NCI-H748 (cell line): Measurements from ENCODE around the gene TREML1.
"Not testable (repeated sequence)": the region's sequence is repeated elsewhere in the genome, so short reads cannot be mapped to it uniquely, and the experiment has no call there.

Source experiments
- DNase-seq: peaks from one replicate; lab custom pipeline; 2025; ENCODE audit not compliant: unreplicated experiment; lab: John Stamatoyannopoulos, UW

TREML1 gene, protein sequence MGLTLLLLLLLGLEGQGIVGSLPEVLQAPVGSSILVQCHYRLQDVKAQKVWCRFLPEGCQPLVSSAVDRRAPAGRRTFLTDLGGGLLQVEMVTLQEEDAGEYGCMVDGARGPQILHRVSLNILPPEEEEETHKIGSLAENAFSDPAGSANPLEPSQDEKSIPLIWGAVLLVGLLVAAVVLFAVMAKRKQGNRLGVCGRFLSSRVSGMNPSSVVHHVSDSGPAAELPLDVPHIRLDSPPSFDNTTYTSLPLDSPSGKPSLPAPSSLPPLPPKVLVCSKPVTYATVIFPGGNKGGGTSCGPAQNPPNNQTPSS

DNA sequence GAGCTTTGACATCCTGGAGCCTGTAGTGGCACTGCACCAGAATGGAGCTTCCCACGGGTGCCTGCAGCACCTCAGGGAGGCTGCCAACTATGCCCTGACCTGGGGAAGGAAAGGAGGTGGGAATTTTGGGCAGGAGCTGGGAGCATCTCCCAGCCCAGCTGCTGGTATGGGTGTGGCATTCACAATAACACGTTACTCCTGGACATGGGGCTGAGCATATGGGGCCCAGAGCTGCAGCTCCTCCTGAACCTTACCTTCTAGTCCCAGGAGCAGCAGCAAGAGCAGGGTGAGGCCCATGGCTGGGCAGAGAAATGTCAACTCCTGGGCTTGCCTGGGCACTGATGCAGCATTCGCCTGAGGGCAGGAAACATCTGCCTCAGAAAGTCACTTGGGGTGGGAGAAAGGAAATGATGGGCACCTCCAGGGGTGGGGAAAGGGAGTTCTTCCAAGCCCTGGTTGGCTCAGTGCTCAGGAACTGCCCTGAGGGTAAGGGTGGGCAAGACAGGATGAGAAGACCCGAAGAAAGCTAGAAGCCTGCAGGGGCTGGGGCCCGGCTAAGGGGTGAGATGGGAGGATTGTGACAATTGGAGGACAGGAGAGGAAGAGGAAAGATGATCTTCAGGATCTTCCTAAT is at the start of gene TREML1:
TSS of gene TREML1 (minus strand) at position 356 of the 634 bp plus-strand sequence. CDS start at position 297, 59 bp downstream.
- DNase-seq = no peak

DNA sequence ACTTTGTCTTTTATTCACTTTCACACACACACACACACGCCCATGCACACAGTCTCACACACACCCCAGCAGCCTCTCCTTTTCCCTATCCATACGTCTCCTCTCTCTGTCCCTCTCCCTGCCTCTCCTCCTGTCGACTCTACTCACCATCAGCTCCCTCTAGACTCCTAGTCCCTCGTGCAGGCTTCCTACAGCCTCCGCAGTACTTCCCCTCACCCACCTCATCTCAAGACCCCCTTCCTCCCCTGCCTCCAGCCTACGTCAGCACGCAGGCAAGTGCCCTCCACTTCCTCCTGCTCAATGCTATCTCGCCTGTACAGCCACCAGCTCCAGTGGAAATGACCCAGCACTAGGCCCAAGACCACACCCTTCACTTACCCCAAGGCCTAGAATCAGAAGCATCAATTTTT is 47.6 kb upstream of the TREML1 start:
- DNase-seq = no peak

DNA sequence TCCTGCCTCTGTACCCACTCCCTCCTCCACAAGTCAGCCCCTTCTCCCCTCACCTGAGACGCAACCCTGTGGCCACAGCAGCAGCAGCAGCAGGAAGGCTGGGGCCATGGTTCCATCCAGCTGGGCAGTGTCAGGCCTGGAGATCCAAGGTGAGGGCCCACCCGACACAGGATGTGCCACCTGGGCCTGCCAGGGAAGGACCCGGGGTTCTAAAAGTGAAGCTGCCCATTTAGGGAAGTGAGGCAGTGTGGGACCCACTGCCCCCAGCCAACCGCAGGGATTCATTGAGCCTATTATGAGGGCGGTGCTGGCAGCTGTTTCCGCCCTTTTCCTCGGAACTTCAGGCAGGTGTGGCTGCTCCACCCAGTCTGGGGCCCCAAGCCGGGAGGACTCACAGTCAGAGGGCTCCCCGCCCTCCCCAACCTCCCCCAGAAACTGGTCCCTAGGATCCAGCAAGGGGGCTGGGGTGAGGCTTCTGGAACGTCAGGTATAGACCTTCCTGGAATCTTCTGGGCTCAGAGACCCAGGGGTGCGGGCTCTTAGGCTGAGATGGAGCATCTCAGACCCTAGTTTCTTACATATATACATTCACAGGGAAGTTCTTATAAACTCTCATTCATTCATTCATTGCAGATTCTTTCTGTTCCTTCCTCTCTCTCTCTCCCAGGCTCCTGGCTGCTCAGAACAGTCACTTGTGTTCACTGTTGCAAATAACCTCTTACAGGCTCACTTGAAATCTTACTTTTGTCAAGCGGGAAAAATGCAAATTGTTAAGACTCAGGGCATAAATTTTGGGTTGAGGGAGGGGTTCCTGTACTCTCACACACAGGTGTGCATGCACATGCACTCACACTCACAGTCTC is 47.0 kb upstream of the TREML1 start, which contains the start of gene TREML2:
TSS of gene TREML2 (minus strand) at position 249 of the 863 bp plus-strand sequence. CDS start at position 108, 141 bp downstream.
- peak; percentile 18 for DNase-seq

DNA sequence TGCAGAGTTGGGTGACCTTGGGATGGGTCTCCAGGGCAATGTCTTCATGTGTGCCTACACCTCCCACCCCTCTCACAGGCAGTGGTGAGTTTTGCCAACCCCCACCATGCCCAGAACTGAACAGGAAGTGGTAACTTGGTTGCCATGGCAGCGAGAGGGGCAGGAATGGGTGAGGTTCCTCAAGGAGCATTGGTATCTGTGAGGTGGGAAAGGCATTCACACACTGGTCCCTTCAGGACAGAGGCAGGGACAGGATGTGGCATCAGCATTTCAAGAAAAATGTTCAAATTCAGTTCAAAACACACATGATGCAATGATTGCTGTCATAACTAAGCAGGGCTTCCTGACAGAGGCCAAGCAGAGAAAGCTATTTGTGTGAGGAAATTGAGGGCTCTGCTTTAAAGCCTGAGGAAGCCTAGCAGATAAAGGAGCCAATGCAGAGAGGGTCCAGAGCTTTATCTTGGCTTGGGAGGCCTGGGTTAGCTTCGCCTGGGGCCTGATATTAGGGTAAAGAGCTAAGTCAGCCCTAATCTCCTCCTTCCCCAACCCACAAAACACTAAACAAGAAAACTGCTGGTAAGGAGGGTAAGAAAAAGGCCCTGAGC is 46.3 kb upstream of the TREML1 start:
- no peak for DNase-seq

DNA sequence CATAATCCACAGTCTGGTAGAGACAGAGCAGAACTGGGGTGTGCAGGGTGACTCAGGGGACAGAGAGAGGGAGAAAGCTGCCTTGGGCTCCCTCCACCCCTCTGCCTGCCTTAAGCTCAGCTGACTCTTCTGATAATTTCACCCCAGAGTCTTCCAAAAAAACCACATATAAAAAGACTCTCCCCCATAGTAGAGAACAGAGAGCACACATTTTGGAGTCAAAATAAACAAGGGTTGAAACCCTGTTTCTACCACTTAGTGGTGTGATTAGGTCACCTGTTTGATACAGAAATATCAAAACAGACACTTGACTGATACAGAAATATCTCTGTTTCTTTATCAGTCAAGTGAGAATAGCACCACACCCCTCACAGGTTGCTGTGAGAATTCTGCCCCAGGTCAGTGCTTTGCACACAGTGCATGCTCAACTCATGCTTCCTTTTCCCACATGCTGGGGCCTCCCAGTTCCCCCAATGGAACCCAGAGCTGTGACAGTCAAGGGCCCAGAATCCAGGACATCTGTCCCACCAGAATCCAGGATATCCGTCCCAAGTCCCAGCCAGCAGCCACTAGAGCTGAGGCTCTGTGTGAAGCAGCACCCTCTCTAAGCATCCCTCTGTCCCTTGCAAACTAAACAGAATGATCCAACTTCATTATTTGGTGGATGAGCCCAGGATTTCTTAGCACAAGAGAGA is 45.6 kb upstream of the TREML1 start:
- no peak for DNase-seq

DNA sequence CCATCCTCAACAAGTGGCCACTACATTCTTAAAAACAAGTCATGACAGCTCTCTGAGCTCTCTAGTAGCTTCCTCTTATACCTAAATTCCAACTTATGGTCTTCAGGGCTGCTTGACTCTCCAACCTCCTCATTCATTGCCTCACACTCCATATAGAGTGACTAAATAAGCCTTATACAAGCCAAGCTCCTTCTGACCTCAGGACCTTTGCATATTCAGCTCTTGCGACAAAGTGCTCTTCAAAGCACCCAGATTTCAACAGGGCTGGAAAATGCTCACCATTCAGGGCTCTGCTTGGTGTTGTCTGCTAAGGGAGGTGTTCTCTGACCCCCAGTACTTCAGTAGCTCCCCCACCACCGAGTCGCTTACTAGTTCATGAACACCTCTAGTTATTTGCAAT is 43.1 kb upstream of the TREML1 start:
- no peak for DNase-seq

DNA sequence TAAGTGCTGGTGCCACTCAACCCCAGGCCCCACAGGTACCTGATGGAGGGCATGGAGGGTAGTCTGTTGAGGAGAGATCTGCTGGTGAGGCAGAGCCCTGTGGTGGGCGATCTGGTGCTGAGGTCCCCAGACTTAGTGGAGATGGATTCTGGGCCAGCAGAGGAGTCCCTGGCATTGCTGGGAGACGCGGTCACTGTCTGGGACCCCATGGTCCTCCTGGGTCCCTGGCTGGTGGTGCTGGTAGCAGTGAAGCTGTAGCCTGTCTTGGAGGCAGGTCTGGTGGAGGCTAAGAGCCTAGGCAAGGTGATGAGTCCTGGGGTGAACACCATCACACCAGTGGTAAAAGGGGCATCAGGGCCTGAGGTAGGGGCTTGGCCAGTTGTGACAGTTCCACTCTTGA is 40.2 kb upstream of the TREML1 start:
- DNase-seq = no peak

DNA sequence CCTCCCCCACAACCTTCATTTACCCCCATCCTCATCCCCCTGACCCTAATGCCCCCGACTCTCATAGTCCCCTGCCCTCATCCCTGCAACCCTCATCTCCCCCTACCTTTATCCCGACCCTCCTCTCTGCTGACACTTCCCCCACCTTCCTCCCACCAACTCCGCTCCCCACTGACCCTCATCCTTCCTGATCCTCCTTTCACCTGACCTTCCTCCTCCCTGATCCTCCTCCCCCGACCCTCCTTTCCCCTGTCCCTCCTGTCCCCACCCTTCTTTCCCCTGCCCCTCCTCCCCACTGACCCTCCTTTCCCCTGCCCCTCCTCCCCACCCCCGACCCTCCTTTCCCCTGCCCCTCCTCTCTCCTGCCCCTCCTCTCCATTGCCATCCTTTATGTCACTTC is 39.7 kb upstream of the TREML1 start:
- no peak for DNase-seq

DNA sequence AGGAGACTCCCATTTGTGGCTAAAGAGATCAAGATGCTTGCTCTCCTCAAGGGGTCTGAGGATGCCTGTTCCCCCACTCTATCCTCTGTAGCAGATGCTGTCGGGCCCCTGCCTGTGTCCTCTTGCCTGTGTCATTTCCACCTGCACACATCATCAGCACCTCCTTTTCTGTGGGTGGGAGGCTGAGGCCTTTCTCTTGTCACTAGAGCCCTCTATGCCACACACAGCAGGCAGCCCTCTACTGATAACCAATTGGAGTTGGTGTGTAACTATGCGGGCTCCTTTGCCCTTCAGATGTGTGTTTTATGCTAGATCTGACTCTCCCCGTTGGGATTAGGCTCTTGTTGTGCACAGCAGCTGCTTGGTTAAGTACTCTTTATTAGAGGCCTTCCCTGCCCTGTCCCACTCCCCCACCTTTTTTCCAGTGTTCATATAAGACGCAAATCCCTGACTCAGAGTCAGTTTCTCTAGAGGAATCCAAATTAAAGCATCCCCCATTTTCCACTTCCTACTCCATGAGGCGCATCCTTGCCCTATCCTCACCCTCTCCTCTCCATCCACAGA is 39.1 kb upstream of the TREML1 start:
- no peak for DNase-seq

DNA sequence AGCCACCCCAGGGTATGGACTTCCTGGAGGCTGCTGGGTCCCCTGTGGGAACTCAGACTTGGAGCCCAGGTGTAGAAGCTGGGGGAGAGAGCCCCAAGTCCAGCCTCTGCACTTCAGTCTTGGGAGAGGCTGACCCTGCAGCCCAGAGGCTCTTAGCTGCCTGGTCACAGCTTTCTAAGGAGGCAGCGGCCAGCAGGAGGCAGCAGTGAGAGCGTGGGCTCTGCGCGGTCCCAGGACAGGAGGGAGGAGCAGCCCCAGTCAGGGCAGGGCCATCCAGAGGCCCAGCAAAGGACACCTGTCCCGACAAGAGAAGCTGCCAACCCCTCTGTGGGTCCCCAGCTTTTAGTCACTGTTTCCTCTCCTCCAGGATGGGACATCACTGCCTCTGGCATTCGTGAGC is 37.4 kb upstream of the TREML1 start:
- DNase-seq = no peak

DNA sequence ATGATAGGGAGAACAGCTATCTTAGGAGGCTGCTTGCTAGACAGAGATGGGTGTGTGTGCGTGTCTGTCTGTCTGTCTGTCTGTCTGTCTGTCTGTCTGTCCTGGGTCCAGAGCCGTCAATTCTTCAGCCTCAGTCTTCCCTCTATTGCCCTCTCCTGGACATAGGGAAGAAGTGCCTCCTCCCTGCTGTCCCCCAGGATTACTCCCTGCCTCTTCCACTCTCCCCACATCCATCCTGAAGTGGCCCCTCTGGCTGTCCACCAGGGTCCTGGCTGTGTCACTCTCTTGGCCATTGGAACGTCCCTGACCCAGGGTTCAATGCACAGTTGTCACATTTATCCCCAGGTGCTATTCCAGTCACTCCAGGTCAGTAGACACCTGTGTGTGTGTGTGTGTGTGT is 36.6 kb upstream of the TREML1 start:
- DNase-seq = no peak

DNA sequence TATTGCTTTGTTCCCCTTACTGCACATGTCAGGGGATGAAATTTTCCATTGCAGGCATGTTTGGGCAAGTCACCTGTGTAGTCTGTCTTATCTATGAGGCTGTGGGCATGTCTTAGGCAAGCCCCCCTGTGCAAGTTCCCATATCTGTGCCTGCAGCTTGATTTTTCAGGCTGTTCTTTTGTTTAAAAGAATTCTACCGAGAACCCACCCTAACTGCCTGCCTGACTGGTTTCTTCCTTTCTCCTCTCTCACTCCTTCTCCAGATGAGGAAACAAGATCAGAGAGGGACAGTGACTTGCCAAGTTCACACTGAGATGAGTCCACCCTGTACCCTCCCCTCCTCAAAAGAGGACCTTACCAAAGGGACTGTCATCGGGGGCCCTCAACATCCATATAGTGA is 35.8 kb upstream of the TREML1 start:
- no peak for DNase-seq

DNA sequence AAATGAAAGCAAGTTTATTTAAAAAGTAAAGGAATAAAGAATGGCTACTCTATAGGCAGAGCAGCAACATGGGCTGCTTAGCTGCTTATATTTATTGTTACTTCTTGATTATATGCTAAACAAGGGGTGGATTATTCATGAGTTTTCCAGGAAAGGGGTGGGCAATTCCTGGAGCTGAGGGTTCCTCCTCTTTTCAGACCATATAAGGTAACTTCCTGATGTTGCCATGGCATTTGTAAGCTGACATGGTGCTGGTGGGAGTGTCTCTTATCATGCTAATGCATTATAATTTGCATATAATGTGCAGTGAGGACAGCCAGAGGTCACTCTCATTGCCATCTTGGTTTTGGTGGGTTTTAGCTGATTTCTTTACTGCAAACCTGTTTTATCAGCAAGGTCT is 34.9 kb upstream of the TREML1 start:
- DNase-seq = not testable (repeated sequence)

DNA sequence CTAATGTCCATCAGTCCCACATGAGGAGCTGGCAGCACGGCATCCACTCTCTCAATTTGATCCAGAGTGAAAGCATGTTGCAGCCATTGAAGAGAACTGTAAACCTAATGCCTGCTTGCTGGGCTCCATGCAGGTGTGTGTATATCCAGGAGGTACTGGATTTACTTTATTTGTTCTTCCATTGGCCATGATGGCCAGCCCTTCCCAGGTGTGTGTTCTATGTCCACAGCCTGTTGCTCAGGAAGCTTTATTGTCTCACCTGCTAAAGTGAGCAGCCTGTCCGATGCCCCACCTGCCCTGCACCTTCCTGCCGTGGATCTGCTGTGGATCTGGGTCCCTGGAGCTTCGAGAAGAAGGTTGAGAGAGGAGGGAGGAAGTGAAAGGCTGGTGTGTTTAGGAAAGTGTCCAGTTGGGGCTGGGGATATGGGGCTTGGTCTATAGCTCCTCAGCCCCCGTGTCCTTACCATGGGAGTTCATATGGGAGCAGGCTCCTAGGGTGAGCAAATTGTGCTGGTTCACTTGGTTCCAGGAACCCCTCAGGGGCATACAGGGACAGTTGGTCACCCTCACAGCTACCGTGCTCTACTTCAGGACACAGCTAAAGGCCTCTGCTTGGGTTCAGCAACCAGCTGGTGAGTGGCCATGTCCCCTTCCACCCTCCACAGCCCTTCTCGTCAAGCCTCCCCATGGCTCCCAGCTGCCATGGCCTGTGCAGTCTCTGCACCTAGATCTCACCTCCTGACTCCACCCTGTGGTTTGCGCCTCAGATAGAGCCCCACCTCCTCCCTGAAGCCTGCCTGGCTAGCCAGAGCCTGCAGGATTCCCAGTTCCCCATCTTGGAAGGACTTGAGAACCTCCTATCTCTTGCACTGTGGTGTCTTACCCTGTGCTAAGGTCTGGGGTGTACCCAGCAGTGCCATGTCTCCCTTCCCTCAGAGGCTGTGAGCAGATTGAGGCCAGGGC is 34.1 kb upstream of the TREML1 start:
- peak; percentile 56 for DNase-seq

DNA sequence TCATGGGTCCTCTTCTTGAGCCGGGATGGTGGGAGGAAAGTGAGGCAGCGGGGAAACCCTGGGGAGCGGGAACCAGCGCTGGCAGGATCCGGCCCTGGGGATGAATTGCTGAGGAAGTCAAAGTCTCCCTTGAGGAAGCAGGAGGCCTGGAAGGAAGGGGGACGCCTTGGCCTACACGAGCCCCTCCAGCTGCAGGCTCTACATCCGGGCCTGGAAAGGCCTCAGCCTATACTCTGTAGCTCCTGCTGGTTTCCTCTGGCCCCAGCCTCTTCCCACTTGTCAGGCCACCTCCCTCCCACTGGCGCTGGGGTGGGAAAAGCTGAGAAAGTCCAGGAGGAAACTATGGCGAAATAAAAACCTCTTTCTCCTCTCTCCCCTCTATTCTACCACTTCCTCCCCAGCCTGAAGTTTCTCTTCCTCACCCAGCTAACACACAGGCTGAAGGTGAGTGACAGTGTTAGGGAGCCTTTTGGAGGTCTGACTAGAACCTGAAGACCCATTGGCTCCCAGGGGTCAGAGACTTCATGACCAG is 31.9 kb upstream of the TREML1 start:
- DNase-seq = no peak

DNA sequence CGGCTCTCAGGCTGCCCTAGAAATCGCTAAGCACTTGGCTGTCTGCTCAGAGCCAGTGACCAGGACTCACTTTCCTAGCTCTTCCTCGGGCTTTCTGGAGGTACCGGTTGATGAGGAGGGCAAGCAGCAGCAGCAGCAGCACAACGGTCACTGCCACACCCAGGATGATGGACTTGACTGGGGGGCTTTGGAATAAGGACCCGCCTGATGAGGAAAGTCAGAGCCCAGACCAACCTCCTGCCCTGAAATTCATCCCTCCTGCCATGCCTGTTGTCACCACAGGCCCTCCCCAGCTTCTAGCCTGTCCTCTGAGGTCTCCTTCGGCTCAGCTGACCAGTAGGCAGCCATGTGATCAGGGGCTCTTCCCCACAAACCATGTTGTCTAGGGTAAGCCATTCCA is 30.6 kb upstream of the TREML1 start:
- DNase-seq = no peak

DNA sequence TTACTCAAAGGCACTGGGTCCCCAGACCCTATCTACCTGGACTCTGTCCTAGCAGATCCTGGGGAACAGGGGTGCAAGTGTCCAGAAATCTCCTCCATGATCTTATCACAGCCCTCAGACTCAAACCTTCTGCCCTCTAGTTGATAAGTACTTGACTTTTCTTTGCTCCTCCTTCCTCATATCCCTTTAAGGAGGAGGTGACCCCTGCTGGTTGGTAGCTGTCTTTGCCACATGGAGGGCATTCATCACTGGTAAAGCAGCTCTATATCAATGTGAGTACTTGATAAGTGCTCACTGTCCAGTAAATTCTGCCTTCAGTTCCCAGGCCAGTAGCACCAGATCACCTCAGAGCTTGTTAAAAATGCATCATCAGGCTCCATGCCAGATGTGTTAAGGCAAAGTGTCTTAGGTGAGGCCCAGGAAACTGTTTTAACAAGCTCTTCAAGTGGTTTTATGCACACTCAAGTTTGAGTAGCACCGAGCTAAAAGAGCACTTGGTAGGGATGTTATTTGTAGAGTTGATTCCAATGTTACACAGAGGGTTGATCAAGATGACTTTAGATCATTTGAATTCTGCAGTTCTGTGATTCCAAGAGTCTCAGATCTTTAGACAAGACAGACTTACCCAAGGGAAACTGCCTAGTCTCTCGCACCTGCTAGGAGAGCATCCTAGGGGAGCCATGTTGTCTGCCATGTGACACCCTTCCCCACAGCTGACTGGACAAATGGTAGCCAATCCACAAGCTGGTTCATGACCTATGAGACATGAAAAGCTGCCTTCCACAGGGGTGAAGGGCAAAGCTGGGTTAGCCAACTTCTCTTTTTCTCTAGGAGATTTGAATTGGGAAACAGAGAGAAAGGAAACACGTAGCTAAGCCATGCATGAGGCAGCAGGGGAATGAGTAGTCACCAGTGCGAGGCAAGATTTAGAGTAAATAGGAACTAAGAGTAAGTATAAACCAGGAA is 28.2 kb upstream of the TREML1 start:
- peak; percentile 50 for DNase-seq

DNA sequence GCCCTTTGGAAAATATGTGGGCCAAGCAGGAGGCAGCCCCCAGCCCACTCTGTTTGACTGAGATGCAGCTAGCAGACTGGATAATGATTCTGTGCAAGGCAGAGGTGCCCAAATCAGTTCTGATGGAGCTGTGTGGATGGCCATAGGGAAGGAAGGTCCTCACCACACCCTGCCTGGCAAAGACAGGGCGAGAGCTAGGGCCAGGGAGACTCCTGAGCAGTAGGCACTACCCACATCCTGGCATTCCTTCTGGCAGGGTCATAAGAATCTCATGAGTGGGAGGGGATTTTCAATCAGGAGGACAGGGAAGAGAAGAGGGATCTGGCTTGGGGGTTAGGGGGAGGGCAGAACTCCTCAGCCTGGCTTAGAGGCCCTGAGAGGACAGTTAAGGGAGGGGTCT is 27.4 kb upstream of the TREML1 start:
- no peak for DNase-seq
